ENCODE results near the gene DLG4. TPM values are rescaled to one million over a fixed set of nuclear protein-coding genes. Genes with fewer than 3 reads are reported as not detected.

Gene DLG4
- total and polyA plus RNA-seq, 2 donors (not counting 1 experiment from before 2014, with no cell fraction given) = 2.0 to 12.5 TPM

- H3K27me3 ChIP-seq (replicated peaks in 1 of 4; ENCODE audit: control extremely low read depth in 1 of 4, control insufficient read depth in 3 of 4, insufficient read depth in 4 of 4, low read length in 3 of 4) = no peaks in the 10 kb centered on the region
- H4K20me1 ChIP-seq (ENCODE audit: control insufficient read depth, insufficient read depth, low read length, poor library complexity, severe bottlenecking) = no peaks in the 10 kb centered on the region
- no peak overlapping the region for H3K9ac ChIP-seq (ENCODE audit: low read length)
- H3K4me1 ChIP-seq (ENCODE audit: control insufficient read depth in 2 of 2, insufficient read depth in 2 of 2, low read length in 2 of 2) = peaks cover 12 to 19% of the 10 kb centered on the region in 2 donors
- ChIA-PET CTCF (no interaction called here), POLR2A (interaction anchor here (0.5 to 1.1 kb wide), 2 partner anchors 10 to 14 kb away, joined by 3 to 4 read pairs; partner anchors contain the start of gene DVL2)
- 97% methylated on average over 7 of the region's 10 CpGs for WGBS (ENCODE audit: insufficient coverage)
- Mint-ChIP-seq H3K9me3 (ENCODE audit: insufficient read depth) (no peaks in the 10 kb centered on the region), H3K4me3 (no peak overlapping the region), H3K27me3 (no peaks in the 10 kb centered on the region), H3K4me1 (peaks cover 20% of the 10 kb centered on the region), H3K27ac (no peak overlapping the region)
- TF ChIP-seq CTCF (IDR thresholded peaks at IDR 0.05) = no peak
- no peak for TF ChIP-seq EZH2 (IDR thresholded peaks at IDR 0.05; ENCODE audit: borderline replicate concordance, insufficient read depth, low read depth, low read length, poor library complexity, severe bottlenecking)
- H3K9me3 ChIP-seq (ENCODE audit: control extremely low read depth in 1 of 3, control insufficient read depth in 2 of 3, insufficient read depth in 1 of 3, low read length in 2 of 3) = no peaks in the 10 kb centered on the region
- ATAC-seq (ENCODE audit: low read depth) = no peak
- no peak overlapping the region for H2AFZ ChIP-seq (ENCODE audit: insufficient read depth, low read depth, low read length, poor library complexity, severe bottlenecking)
- intact Hi-C loops (cut with micrococcal nuclease) = no loop called here
- no peak for DNase-seq
- peaks cover 2% of the 10 kb centered on the region for H3K79me2 ChIP-seq (ENCODE audit: control insufficient read depth, insufficient read depth, low read length)
- H3K4me3 ChIP-seq (ENCODE audit: control extremely low read depth in 1 of 5, extremely low read depth in 1 of 5, insufficient read depth in 1 of 5, low read depth in 2 of 5, low read length in 4 of 5) = no peak overlapping the region
- no peak overlapping the region for H3K4me2 ChIP-seq (replicated peaks; ENCODE audit: low read depth, low read length, poor library complexity, severe bottlenecking)
- no peak overlapping the region for H3K27ac ChIP-seq (ENCODE audit: low read length in 2 of 2)
- H3K36me3 ChIP-seq (replicated peaks in 1 of 2; ENCODE audit: control extremely low read depth in 1 of 2, control insufficient read depth in 1 of 2, extremely low read depth in 1 of 2, insufficient read depth in 2 of 2, low read length in 1 of 2) = peaks cover 0 to 62% of the 10 kb centered on the region in 2 experiments
Observed at GRCh38 chr17:7224110-7224509, 4.5 kb upstream of the DLG4 start.

GRCh38 chr17:7223375-7223774, 3.7 kb upstream of the DLG4 start:
- CTCF ChIA-PET = no interaction called here
- no peaks in the 10 kb centered on the region for H4K20me1 ChIP-seq (ENCODE audit: control insufficient read depth, insufficient read depth, low read length, poor library complexity, severe bottlenecking)
- no peak overlapping the region for H3K4me2 ChIP-seq (replicated peaks; ENCODE audit: low read depth, low read length, poor library complexity, severe bottlenecking)
- Mint-ChIP-seq H3K9me3 (ENCODE audit: insufficient read depth) (no peaks in the 10 kb centered on the region), H3K4me1 (peaks cover 26% of the 10 kb centered on the region), H3K27me3 (no peaks in the 10 kb centered on the region), H3K27ac (no peak overlapping the region), H3K4me3 (no peak overlapping the region)
- no peak overlapping the region for H3K4me3 ChIP-seq (ENCODE audit: control extremely low read depth in 1 of 5, extremely low read depth in 1 of 5, insufficient read depth in 1 of 5, low read depth in 2 of 5, low read length in 4 of 5)
- H3K4me1 ChIP-seq (ENCODE audit: control insufficient read depth in 2 of 2, insufficient read depth in 2 of 2, low read length in 2 of 2) = peaks cover 14 to 23% of the 10 kb centered on the region in 2 donors
- no peak overlapping the region for H3K27ac ChIP-seq (ENCODE audit: low read length in 2 of 2)
- H3K9ac ChIP-seq (ENCODE audit: low read length) = no peak overlapping the region
- TF ChIP-seq EZH2 (IDR thresholded peaks at IDR 0.05; ENCODE audit: borderline replicate concordance, insufficient read depth, low read depth, low read length, poor library complexity, severe bottlenecking) (no peak), CTCF (IDR thresholded peaks at IDR 0.05) (no peak)
- H3K9me3 ChIP-seq (ENCODE audit: control extremely low read depth in 1 of 3, control insufficient read depth in 2 of 3, insufficient read depth in 1 of 3, low read length in 2 of 3) = no peaks in the 10 kb centered on the region
- no peak for ATAC-seq (ENCODE audit: low read depth)
- H3K36me3 ChIP-seq (replicated peaks in 1 of 2; ENCODE audit: control extremely low read depth in 1 of 2, control insufficient read depth in 1 of 2, extremely low read depth in 1 of 2, insufficient read depth in 2 of 2, low read length in 1 of 2) = peaks cover 0 to 55% of the 10 kb centered on the region in 2 experiments
- POLR2A ChIA-PET = interaction anchor here (0.5 to 1.1 kb wide), 2 partner anchors 11 to 15 kb away, joined by 3 to 4 read pairs; partner anchors contain the start of gene DVL2
- intact Hi-C loops (cut with micrococcal nuclease) = no loop called here
- WGBS (ENCODE audit: insufficient coverage) = 92% methylated on average over 4 of the region's 4 CpGs
- H2AFZ ChIP-seq (ENCODE audit: insufficient read depth, low read depth, low read length, poor library complexity, severe bottlenecking) = no peak overlapping the region
- peaks cover 7% of the 10 kb centered on the region for H3K79me2 ChIP-seq (ENCODE audit: control insufficient read depth, insufficient read depth, low read length)
- no peaks in the 10 kb centered on the region for H3K27me3 ChIP-seq (replicated peaks in 1 of 4; ENCODE audit: control extremely low read depth in 1 of 4, control insufficient read depth in 3 of 4, insufficient read depth in 4 of 4, low read length in 3 of 4)
- DNase-seq = no peak

Data from B cell (primary cell).